ENCODE data around the gene ZBTB20.

GRCh38 chr3:114295946-114296345, 851.1 kb downstream of the ZBTB20 start:
- TF ChIP-seq, protein P1, sequence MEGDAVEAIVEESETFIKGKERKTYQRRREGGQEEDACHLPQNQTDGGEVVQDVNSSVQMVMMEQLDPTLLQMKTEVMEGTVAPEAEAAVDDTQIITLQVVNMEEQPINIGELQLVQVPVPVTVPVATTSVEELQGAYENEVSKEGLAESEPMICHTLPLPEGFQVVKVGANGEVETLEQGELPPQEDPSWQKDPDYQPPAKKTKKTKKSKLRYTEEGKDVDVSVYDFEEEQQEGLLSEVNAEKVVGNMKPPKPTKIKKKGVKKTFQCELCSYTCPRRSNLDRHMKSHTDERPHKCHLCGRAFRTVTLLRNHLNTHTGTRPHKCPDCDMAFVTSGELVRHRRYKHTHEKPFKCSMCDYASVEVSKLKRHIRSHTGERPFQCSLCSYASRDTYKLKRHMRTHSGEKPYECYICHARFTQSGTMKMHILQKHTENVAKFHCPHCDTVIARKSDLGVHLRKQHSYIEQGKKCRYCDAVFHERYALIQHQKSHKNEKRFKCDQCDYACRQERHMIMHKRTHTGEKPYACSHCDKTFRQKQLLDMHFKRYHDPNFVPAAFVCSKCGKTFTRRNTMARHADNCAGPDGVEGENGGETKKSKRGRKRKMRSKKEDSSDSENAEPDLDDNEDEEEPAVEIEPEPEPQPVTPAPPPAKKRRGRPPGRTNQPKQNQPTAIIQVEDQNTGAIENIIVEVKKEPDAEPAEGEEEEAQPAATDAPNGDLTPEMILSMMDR (IDR thresholded peaks at IDR 0.05), result no peak
- no peak for TF ChIP-seq POLR2A (IDR thresholded peaks at IDR 0.05)
- TF ChIP-seq POLR2AphosphoS5 (IDR thresholded peaks at IDR 0.05), result no peak
